Measurements from ENCODE around the gene ZBTB17.
"Not testable (repeated sequence)": the region's sequence is repeated elsewhere in the genome, so short reads cannot be mapped to it uniquely, and the experiment has no call there.

Gene ZBTB17

GRCh38 chr1:15975805-15976680 is at the start of gene ZBTB17:
ZBTB17 (minus strand) TSS chr1:15976101; CDS start chr1:15948495, 27,606 bp downstream.
- peak; percentile 82 for DNase-seq (ENCODE audit: low read depth, low spot score)
- TF ChIP-seq YY1 (IDR thresholded peaks at IDR 0.05; ENCODE audit: insufficient read depth, insufficient read length) (peak; percentile 95), SUZ12 (IDR thresholded peaks at IDR 0.05; ENCODE audit: extremely low read depth, insufficient read depth, insufficient read length) (no peak)
- Histone ChIP-seq H3K36me3 (ENCODE audit: insufficient read depth, insufficient read length, low read length) (peaks cover 17% of the 10 kb centered on the region), H3K9ac (ENCODE audit: insufficient read length, low read depth) (peak within 1 kb of the TSS; percentile 71), H3K4me3 (ENCODE audit: insufficient read length, low read depth) (peak within 1 kb of the TSS; percentile 45), H3K4me1 (ENCODE audit: insufficient read depth, insufficient read length) (no peaks in the 10 kb centered on the region), H3K9me3 (ENCODE audit: insufficient read depth, low read length) (no peaks in the 10 kb centered on the region), H3K27me3 (ENCODE audit: insufficient read depth, insufficient read length) (no peaks in the 10 kb centered on the region)

GRCh38 chr1:16023050-16023653 is 47.3 kb upstream of the ZBTB17 start:
- TF ChIP-seq ZNF274 (IDR thresholded peaks at IDR 0.05; ENCODE audit: low read depth, low read length) (no peak), YY1 (IDR thresholded peaks at IDR 0.05; ENCODE audit: insufficient read depth, insufficient read length) (no peak), SUZ12 (IDR thresholded peaks at IDR 0.05; ENCODE audit: extremely low read depth, insufficient read depth, insufficient read length) (no peak)
- no peak overlapping the region for H3K9ac ChIP-seq (ENCODE audit: insufficient read length, low read depth)
- H3K9me3 ChIP-seq (ENCODE audit: insufficient read depth, low read length), result no peaks in the 10 kb centered on the region

GRCh38 chr1:16022393-16022792 is 46.5 kb upstream of the ZBTB17 start:
- Histone ChIP-seq H3K9ac (ENCODE audit: insufficient read length, low read depth) (no peak overlapping the region), H3K4me1 (ENCODE audit: insufficient read depth, insufficient read length) (peaks cover 14% of the 10 kb centered on the region)
- no peak for TF ChIP-seq SUZ12 (IDR thresholded peaks at IDR 0.05; ENCODE audit: extremely low read depth, insufficient read depth, insufficient read length)
- no peak for TF ChIP-seq ZNF274 (IDR thresholded peaks at IDR 0.05; ENCODE audit: low read depth, low read length)
- no peak for TF ChIP-seq YY1 (IDR thresholded peaks at IDR 0.05; ENCODE audit: insufficient read depth, insufficient read length)

More at GRCh38 chr1:16023050-16023653, 47.3 kb upstream of the ZBTB17 start:
- no peak overlapping the region for H3K4me3 ChIP-seq (ENCODE audit: insufficient read length, low read depth)
- no peak for DNase-seq (ENCODE audit: low read depth, low spot score)
- H3K27me3 ChIP-seq (ENCODE audit: insufficient read depth, insufficient read length), result no peaks in the 10 kb centered on the region
- H3K4me1 ChIP-seq (ENCODE audit: insufficient read depth, insufficient read length), result peaks cover 12% of the 10 kb centered on the region
- H3K36me3 ChIP-seq (ENCODE audit: insufficient read depth, insufficient read length, low read length), result no peaks in the 10 kb centered on the region

GRCh38 chr1:16021681-16022080 is 45.8 kb upstream of the ZBTB17 start, which contains the start of gene CLCNKA:
CLCNKA (plus strand) TSS chr1:16022036; CDS start chr1:16022620, 584 bp downstream.
- Histone ChIP-seq H3K9me3 (ENCODE audit: insufficient read depth, low read length) (no peaks in the 10 kb centered on the region), H3K4me3 (ENCODE audit: insufficient read length, low read depth) (no peak within 1 kb of the TSS), H3K4me1 (ENCODE audit: insufficient read depth, insufficient read length) (peaks cover 17% of the 10 kb centered on the region), H3K27me3 (ENCODE audit: insufficient read depth, insufficient read length) (no peaks in the 10 kb centered on the region), H3K9ac (ENCODE audit: insufficient read length, low read depth) (no peak within 1 kb of the TSS), H3K36me3 (ENCODE audit: insufficient read depth, insufficient read length, low read length) (no peaks in the 10 kb centered on the region)
- DNase-seq (ENCODE audit: low read depth, low spot score), result no peak
- no peak for TF ChIP-seq SUZ12 (IDR thresholded peaks at IDR 0.05; ENCODE audit: extremely low read depth, insufficient read depth, insufficient read length)
- TF ChIP-seq YY1 (IDR thresholded peaks at IDR 0.05; ENCODE audit: insufficient read depth, insufficient read length), result no peak
- TF ChIP-seq ZNF274 (IDR thresholded peaks at IDR 0.05; ENCODE audit: low read depth, low read length), result no peak

More at GRCh38 chr1:16022393-16022792, 46.5 kb upstream of the ZBTB17 start:
- Histone ChIP-seq H3K9me3 (ENCODE audit: insufficient read depth, low read length) (no peaks in the 10 kb centered on the region), H3K36me3 (ENCODE audit: insufficient read depth, insufficient read length, low read length) (no peaks in the 10 kb centered on the region), H3K4me3 (ENCODE audit: insufficient read length, low read depth) (no peak overlapping the region), H3K27me3 (ENCODE audit: insufficient read depth, insufficient read length) (no peaks in the 10 kb centered on the region)
- DNase-seq (ENCODE audit: low read depth, low spot score), result no peak

GRCh38 chr1:16020878-16021277 is 45.0 kb upstream of the ZBTB17 start:
- not testable (repeated sequence) for DNase-seq (ENCODE audit: low read depth, low spot score); H3K36me3 ChIP-seq (ENCODE audit: insufficient read depth, insufficient read length, low read length); H3K4me3 ChIP-seq (ENCODE audit: insufficient read length, low read depth); H3K9me3 ChIP-seq (ENCODE audit: insufficient read depth, low read length); H3K27me3 ChIP-seq (ENCODE audit: insufficient read depth, insufficient read length); H3K9ac ChIP-seq (ENCODE audit: insufficient read length, low read depth)
- peaks cover 17% of the 10 kb centered on the region for H3K4me1 ChIP-seq (ENCODE audit: insufficient read depth, insufficient read length)

GRCh38 chr1:16020325-16020724 is 44.4 kb upstream of the ZBTB17 start:
- no peak overlapping the region for H3K9ac ChIP-seq (ENCODE audit: insufficient read length, low read depth)
- H3K4me1 ChIP-seq (ENCODE audit: insufficient read depth, insufficient read length), result peaks cover 17% of the 10 kb centered on the region
- H3K36me3 ChIP-seq (ENCODE audit: insufficient read depth, insufficient read length, low read length), result no peaks in the 10 kb centered on the region
- TF ChIP-seq SUZ12 (IDR thresholded peaks at IDR 0.05; ENCODE audit: extremely low read depth, insufficient read depth, insufficient read length) (no peak), ZNF274 (IDR thresholded peaks at IDR 0.05; ENCODE audit: low read depth, low read length) (no peak), YY1 (IDR thresholded peaks at IDR 0.05; ENCODE audit: insufficient read depth, insufficient read length) (no peak)
- DNase-seq (ENCODE audit: low read depth, low spot score), result no peak
- no peaks in the 10 kb centered on the region for H3K9me3 ChIP-seq (ENCODE audit: insufficient read depth, low read length)
- no peaks in the 10 kb centered on the region for H3K27me3 ChIP-seq (ENCODE audit: insufficient read depth, insufficient read length)
- H3K4me3 ChIP-seq (ENCODE audit: insufficient read length, low read depth), result no peak overlapping the region

GRCh38 chr1:16019644-16020277 is 43.9 kb upstream of the ZBTB17 start:
- H3K36me3 ChIP-seq (ENCODE audit: insufficient read depth, insufficient read length, low read length), result no peaks in the 10 kb centered on the region
- no peak overlapping the region for H3K4me3 ChIP-seq (ENCODE audit: insufficient read length, low read depth)
- H3K4me1 ChIP-seq (ENCODE audit: insufficient read depth, insufficient read length), result peaks cover 20% of the 10 kb centered on the region
- no peak for TF ChIP-seq YY1 (IDR thresholded peaks at IDR 0.05; ENCODE audit: insufficient read depth, insufficient read length)
- no peak overlapping the region for H3K9ac ChIP-seq (ENCODE audit: insufficient read length, low read depth)
- DNase-seq (ENCODE audit: low read depth, low spot score), result no peak
- H3K27me3 ChIP-seq (ENCODE audit: insufficient read depth, insufficient read length), result no peaks in the 10 kb centered on the region
- H3K9me3 ChIP-seq (ENCODE audit: insufficient read depth, low read length), result no peaks in the 10 kb centered on the region

Measured in NT2/D1 (cell line).